Measurements from ENCODE around the gene ST6GALNAC3.

DNA sequence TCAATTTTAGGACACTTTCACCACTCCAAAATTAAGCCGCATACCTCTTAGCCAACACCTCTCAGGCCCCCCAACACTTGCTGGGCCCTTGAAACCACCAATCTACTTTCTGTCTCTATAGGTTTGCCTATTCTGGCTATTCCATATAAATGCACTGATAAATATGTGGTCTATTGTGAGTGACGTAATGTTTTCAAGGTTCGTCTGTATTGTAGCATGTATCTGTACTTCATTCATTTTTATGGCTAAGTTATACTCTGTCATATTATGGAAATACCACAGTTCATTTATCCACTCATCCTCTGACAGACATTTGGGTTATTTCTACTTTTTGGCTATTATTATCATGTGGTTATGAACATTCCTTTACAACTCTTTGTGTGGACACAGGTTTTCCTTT is 432.8 kb downstream of the ST6GALNAC3 start:
- TF ChIP-seq CTCF (conservative IDR thresholded peaks at IDR 0.05; ENCODE audit: low read length) (no peak), EZH2phosphoT487 (IDR thresholded peaks at IDR 0.05; ENCODE audit: borderline replicate concordance, low read depth, low read length) (no peak)

Data from OCI-LY7 (cell line).